ENCODE results near the gene GALNT18. TPM values are rescaled to one million over a fixed set of nuclear protein-coding genes. Genes with fewer than 3 reads are reported as not detected.

Gene GALNT18
- total RNA-seq, 1 donor from 2014 or later = 76.9 TPM

GRCh38 chr11:11481371-11481770 lies 140.4 kb downstream of the GALNT18 start:
- no peak for DNase-seq
- Mint-ChIP-seq H3K27ac (ENCODE audit: unreplicated experiment) (no peak overlapping the region), H3K36me3 (ENCODE audit: unreplicated experiment) (no peaks in the 10 kb centered on the region), H3K4me1 (ENCODE audit: low read depth, unreplicated experiment) (peaks cover 48% of the 10 kb centered on the region), H3K9me3 (ENCODE audit: unreplicated experiment) (peaks cover 3% of the 10 kb centered on the region), H3K4me3 (ENCODE audit: unreplicated experiment) (no peak overlapping the region), H3K27me3 (ENCODE audit: unreplicated experiment) (no peaks in the 10 kb centered on the region)
- no peak for TF ChIP-seq CTCF (IDR thresholded peaks at IDR 0.05; ENCODE audit: partially characterized antibody, unreplicated experiment)

DNA sequence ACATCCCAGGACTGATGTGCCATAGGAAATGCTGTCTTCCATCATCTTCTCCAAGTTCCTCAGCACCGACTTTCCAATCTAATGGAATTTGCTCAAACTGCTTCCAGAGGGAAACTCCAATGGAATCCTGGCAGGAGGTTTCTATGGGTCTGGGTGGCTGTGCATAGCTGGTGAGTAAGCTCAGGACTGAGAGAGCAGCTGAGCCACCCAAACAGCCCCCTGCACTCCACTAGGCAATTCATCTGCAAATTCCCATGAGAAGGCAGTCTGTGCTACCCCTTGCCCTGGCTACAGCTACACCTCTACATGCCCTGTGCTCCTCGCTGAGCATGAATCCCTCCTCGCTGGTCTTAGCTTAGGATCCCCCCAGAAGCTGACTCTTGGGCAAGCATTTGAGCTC lies 140.8 kb downstream of the GALNT18 start:
- DNase-seq = no peak
- TF ChIP-seq CTCF (IDR thresholded peaks at IDR 0.05; ENCODE audit: partially characterized antibody, unreplicated experiment) = no peak
- Mint-ChIP-seq H3K36me3 (ENCODE audit: unreplicated experiment) (no peaks in the 10 kb centered on the region), H3K4me3 (ENCODE audit: unreplicated experiment) (no peak overlapping the region), H3K27ac (ENCODE audit: unreplicated experiment) (no peak overlapping the region), H3K27me3 (ENCODE audit: unreplicated experiment) (no peaks in the 10 kb centered on the region), H3K4me1 (ENCODE audit: low read depth, unreplicated experiment) (peaks cover 51% of the 10 kb centered on the region), H3K9me3 (ENCODE audit: unreplicated experiment) (peaks cover 3% of the 10 kb centered on the region)

DNA sequence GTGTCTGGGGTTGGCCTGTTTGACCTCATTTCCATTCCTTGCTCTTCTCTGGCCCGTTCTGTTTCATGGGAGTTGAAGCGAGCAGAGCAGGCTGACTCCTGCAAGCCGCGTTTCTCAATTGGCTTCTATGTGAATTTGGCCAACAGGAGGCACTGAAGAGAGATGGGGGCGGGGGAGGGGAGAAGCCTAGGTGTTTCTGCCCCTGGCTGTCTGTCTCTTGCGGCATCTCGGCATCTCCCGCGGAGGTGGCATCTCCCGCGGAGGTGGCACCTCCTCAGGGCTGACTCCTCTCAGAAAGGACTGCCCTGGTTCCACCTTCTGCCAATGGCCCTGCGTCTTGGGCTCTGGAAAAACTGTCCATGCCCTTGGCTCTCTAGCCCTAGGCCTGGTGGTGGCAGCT lies 143.1 kb downstream of the GALNT18 start:
- H3K36me3 Mint-ChIP-seq (ENCODE audit: unreplicated experiment) = no peaks in the 10 kb centered on the region
- no peak overlapping the region for H3K4me3 Mint-ChIP-seq (ENCODE audit: unreplicated experiment)
- H3K9me3 Mint-ChIP-seq (ENCODE audit: unreplicated experiment) = no peaks in the 10 kb centered on the region
- H3K27me3 Mint-ChIP-seq (ENCODE audit: unreplicated experiment) = peaks cover 2% of the 10 kb centered on the region
- peaks cover 51% of the 10 kb centered on the region for H3K4me1 Mint-ChIP-seq (ENCODE audit: low read depth, unreplicated experiment)
- TF ChIP-seq CTCF (IDR thresholded peaks at IDR 0.05; ENCODE audit: partially characterized antibody, unreplicated experiment) = no peak
- DNase-seq = no peak
- H3K27ac Mint-ChIP-seq (ENCODE audit: unreplicated experiment) = no peak overlapping the region

GRCh38 chr11:11477695-11478420 lies 143.9 kb downstream of the GALNT18 start:
- H3K27me3 Mint-ChIP-seq (ENCODE audit: unreplicated experiment) = peaks cover 2% of the 10 kb centered on the region
- H3K4me3 Mint-ChIP-seq (ENCODE audit: unreplicated experiment) = peak overlapping the region; percentile 25
- DNase-seq = no peak
- H3K9me3 Mint-ChIP-seq (ENCODE audit: unreplicated experiment) = no peaks in the 10 kb centered on the region
- peak overlapping the region; percentile 34 for H3K27ac Mint-ChIP-seq (ENCODE audit: unreplicated experiment)
- no peak for TF ChIP-seq CTCF (IDR thresholded peaks at IDR 0.05; ENCODE audit: partially characterized antibody, unreplicated experiment)
- peaks cover 46% of the 10 kb centered on the region for H3K4me1 Mint-ChIP-seq (ENCODE audit: low read depth, unreplicated experiment)
- H3K36me3 Mint-ChIP-seq (ENCODE audit: unreplicated experiment) = no peaks in the 10 kb centered on the region

DNA sequence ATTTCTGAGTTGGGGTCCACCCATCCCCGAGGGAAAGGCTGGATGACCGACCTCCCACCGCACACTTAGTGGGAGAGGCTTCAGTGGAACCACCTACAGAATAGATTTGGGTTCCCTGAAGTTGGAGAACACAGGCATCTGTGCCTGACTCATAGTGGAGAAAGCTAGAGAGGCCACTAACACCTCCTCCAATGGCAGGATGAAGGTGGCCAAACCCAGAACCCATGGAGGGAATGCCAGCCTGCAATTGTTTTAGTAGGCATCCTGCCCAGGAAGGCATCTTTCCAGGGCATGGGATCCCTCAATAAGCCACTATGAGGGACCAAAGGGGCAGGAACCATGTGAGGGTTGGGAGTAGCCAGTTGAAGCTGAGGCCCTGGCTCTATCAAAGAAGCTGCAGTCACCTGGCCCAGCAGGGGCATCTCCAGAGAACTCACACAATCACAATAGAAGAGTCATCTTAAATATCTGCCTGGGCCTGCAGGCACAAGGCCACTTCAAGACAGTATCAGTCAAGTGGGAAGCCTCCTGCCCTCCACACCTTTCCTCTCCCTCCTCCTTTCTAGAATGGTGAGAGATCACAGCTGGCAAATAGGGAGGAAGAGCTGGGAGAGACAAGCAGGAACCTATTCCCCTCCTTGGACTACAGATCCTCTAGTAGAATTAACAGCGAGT lies 144.7 kb downstream of the GALNT18 start:
- TF ChIP-seq CTCF (IDR thresholded peaks at IDR 0.05; ENCODE audit: partially characterized antibody, unreplicated experiment) = no peak
- peak overlapping the region; percentile 59 for H3K27ac Mint-ChIP-seq (ENCODE audit: unreplicated experiment)
- H3K36me3 Mint-ChIP-seq (ENCODE audit: unreplicated experiment) = no peaks in the 10 kb centered on the region
- H3K9me3 Mint-ChIP-seq (ENCODE audit: unreplicated experiment) = no peaks in the 10 kb centered on the region
- peaks cover 2% of the 10 kb centered on the region for H3K27me3 Mint-ChIP-seq (ENCODE audit: unreplicated experiment)
- DNase-seq = no peak
- peaks cover 48% of the 10 kb centered on the region for H3K4me1 Mint-ChIP-seq (ENCODE audit: low read depth, unreplicated experiment)
- H3K4me3 Mint-ChIP-seq (ENCODE audit: unreplicated experiment) = no peak overlapping the region
